Spinal cord (tissue), 10 donors: ENCODE measurements around the gene DTNBP1. TPM values are rescaled to one million over a fixed set of nuclear protein-coding genes. Genes with fewer than 3 reads are reported as not detected.

Experiments used
- DNase-seq, 6 donors: peaks; one replicate each; pipeline versions ENCODE4 v3.0.0 to v3.0.0-alpha.2; 2013 to 2015; ENCODE audit warnings: low spot score in 6 of 6, low read depth in 4 of 6
- H3K27ac ChIP-seq: one replicate; pipeline ENCODE4 v1.5.1; 2013; ENCODE audit warnings: low read depth, low read length, control low read depth
- H3K27me3 ChIP-seq: one replicate; pipeline ENCODE4 v1.6.1; 2013; ENCODE audit warnings: low read length; ENCODE audit not compliant: control insufficient read depth, insufficient read depth
- H3K36me3 ChIP-seq: one replicate; pipeline ENCODE4 v1.6.1; 2013; ENCODE audit warnings: low read length; ENCODE audit not compliant: control insufficient read depth, insufficient read depth
- H3K4me1 ChIP-seq: one replicate; pipeline ENCODE4 v1.6.1; 2013; ENCODE audit warnings: low read length; ENCODE audit not compliant: control insufficient read depth, insufficient read depth
- H3K4me3 ChIP-seq: one replicate; pipeline ENCODE4 v1.5.1; 2013; ENCODE audit warnings: low read depth, low read length, control low read depth
- H3K9me3 ChIP-seq: one replicate; pipeline ENCODE4 v1.6.1; 2013; ENCODE audit warnings: low read length; ENCODE audit not compliant: control insufficient read depth, insufficient read depth
- WGBS: methylation state at CpG from one replicate; pipeline ENCODE4 v1.1.5; 2013; ENCODE audit warnings: missing lambda C conversion rate; ENCODE audit not compliant: insufficient coverage; 5-methylcytosine and 5-hydroxymethylcytosine counted together
- polyA plus RNA-seq, 2 donors: library from polyadenylated mRNA; unstranded; fragments of 120-200 nt; gene quantifications; one replicate each; pipeline ENCODE4 v1.2.1, GENCODE V29; 2013; ENCODE audit not compliant: insufficient read length in 2 of 2
- total RNA-seq, 2 donors: library from RNA; depleted of rRNA in 1 of 2; stranded (reverse); fragments of 120-200 nt in 1 of 2; fragments of >200 nt in 1 of 2; gene quantifications; one replicate each; pipeline versions ENCODE4 v1.2.3 to v1.2.4, GENCODE V29; 2013 to 2014
- donor health status: healthy.

The DTNBP1 gene
- total and polyA plus RNA-seq, 4 donors = 12.7 to 47.9 (median 33.8) TPM

- no peak overlapping the region for H3K27ac ChIP-seq
- 69% methylated on average over 4 of the region's 5 CpGs for WGBS
- H3K27me3 ChIP-seq = no peaks in the 10 kb centered on the region
- H3K9me3 ChIP-seq = no peaks in the 10 kb centered on the region
- no peak for DNase-seq
- no peaks in the 10 kb centered on the region for H3K36me3 ChIP-seq
- peaks cover 5% of the 10 kb centered on the region for H3K4me1 ChIP-seq
- H3K4me3 ChIP-seq = no peak overlapping the region
Measured at GRCh38 chr6:15689586-15690482, 27.0 kb upstream of the DTNBP1 start.

GRCh38 chr6:15685619-15686018, 22.8 kb upstream of the DTNBP1 start:
- Histone ChIP-seq H3K27ac (no peak overlapping the region), H3K4me1 (no peaks in the 10 kb centered on the region), H3K27me3 (no peaks in the 10 kb centered on the region), H3K9me3 (no peaks in the 10 kb centered on the region), H3K4me3 (no peak overlapping the region), H3K36me3 (no peaks in the 10 kb centered on the region)
- no peak for DNase-seq

- H3K9me3 ChIP-seq = no peaks in the 10 kb centered on the region
- no peaks in the 10 kb centered on the region for H3K4me1 ChIP-seq
- peak in 1 of 6 donors; percentile 22 for DNase-seq
- no peaks in the 10 kb centered on the region for H3K36me3 ChIP-seq
- no peaks in the 10 kb centered on the region for H3K27me3 ChIP-seq
- 80% methylated on average over 4 of the region's 7 CpGs for WGBS
- no peak overlapping the region for H3K27ac ChIP-seq
- H3K4me3 ChIP-seq = no peak overlapping the region
Measured at GRCh38 chr6:15682965-15683822, 20.4 kb upstream of the DTNBP1 start.

GRCh38 chr6:15681946-15682345, 19.1 kb upstream of the DTNBP1 start:
- H3K27ac ChIP-seq = no peak overlapping the region
- no peaks in the 10 kb centered on the region for H3K36me3 ChIP-seq
- H3K9me3 ChIP-seq = no peaks in the 10 kb centered on the region
- no peak overlapping the region for H3K4me3 ChIP-seq
- no peaks in the 10 kb centered on the region for H3K27me3 ChIP-seq
- H3K4me1 ChIP-seq = no peaks in the 10 kb centered on the region
- DNase-seq = no peak
- no CpG with 5 or more reads among the region's 1 CpG for WGBS

DNA sequence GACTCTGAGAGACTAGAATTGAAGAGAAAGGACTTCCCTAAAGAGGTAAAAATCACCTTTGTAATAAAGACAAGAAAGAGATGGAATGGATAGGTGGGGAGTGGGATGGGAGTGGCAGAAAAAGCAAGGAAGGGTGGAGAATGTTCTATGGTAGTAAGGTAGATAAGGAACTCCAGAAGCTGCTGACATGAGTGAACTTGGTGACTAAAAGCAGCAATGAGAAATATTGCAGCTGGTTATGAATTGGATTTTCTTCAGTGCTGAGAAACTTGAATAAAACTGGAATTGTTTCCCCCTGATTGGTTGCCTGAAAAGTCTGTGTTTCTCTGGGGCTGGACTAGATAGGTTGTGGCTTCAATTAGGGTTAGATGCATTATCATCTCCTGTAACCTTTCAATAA, 15.7 kb upstream of the DTNBP1 start:
- H3K36me3 ChIP-seq = no peaks in the 10 kb centered on the region
- H3K9me3 ChIP-seq = no peaks in the 10 kb centered on the region
- DNase-seq = no peak
- H3K27ac ChIP-seq = no peak overlapping the region
- H3K4me1 ChIP-seq = peaks cover 5% of the 10 kb centered on the region
- H3K27me3 ChIP-seq = no peaks in the 10 kb centered on the region
- H3K4me3 ChIP-seq = no peak overlapping the region

DNA sequence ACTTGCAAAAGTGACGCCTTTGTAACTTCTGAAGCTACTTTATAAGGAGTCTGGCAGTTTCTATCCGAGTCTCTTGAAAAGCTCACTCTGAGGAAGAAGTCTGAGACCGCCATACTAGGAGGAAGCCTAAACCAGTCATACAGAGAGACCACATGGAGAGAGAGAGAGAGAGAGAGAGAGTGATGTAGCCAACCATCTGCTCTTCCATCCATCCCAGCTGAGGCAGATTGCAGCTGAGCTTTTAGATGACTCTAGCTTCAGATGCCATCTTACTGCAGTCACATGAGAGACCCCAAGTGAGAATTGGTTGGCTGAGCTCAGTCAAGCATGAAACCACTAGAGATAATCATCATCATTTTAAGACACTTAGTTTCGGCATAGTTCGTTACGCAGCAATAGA, 15.0 kb upstream of the DTNBP1 start:
- Histone ChIP-seq H3K36me3 (no peaks in the 10 kb centered on the region), H3K27ac (no peak overlapping the region), H3K4me3 (no peak overlapping the region), H3K4me1 (peaks cover 5% of the 10 kb centered on the region), H3K27me3 (no peaks in the 10 kb centered on the region), H3K9me3 (no peaks in the 10 kb centered on the region)
- no peak for DNase-seq
- WGBS = 80% methylated on average over 1 of the region's 6 CpGs

DNA sequence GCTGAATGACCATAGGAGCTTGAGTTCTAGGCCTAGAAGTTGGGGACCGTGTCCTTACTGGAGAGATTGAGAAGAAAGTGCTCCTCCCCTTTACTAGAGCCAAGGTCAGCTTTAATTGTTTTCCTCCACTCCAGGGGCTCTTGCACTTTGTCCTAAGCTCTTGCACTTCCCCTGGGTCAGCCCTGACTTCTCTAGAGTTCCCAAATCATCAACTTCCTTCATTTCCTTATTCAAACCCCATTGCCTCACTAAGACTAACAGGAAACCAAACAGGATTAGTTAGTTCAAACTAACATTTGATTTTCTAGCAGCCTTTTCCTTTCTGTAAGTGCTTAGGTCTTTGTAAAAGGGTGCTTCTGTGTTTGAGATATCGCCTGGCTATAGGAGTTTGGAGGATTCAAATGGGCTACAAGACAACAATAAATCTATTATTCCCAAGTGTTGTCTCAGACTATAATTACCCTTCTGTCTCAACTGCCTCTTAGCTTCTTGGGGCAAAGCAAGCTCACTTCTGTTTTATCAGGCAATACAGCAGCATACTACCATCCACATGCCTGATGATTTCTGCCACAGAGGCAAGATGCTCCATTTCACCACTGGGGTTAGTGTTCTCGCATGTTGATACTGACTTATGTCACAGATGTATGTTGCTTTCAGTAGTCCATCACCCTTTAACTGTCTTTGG, 12.8 kb upstream of the DTNBP1 start:
- DNase-seq = peak in 1 of 6 donors; percentile 16
- Histone ChIP-seq H3K4me3 (no peak overlapping the region), H3K9me3 (no peaks in the 10 kb centered on the region), H3K36me3 (no peaks in the 10 kb centered on the region), H3K27me3 (peaks cover 2% of the 10 kb centered on the region), H3K27ac (no peak overlapping the region), H3K4me1 (peaks cover 5% of the 10 kb centered on the region)
- WGBS = 86% methylated on average over 1 of the region's 3 CpGs

DNA sequence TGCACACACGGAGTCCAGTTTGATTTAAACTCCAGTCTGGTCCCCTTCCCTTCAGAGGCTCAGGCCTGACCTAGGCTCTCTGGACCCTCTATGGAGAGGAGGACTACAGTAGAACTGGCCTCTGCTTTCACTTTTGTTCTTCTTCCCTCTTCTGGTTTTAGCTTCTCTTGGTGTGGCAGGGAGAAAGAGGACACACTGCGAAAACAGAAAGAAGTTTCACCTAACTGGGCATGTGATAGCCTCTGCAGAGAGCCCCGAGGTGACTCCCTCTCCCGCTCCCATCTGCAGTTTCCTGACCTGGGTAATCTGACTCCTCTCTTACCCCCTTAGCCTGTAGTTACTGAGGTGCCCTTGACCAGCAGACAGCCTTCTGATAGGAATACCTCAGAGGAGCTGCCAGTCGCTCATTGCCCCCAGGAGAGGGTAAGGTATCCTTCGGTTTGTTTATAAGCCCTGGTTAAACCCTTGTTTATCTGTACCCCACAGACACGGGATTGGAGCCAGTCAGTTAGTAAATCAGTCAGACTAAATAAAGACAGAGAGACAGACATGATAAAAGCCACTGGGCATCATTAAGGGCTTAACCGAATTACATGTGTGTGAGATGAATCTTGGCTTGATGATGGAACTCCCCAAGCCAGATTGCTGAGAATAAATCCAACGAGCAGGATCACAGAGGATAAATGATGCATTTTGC, 12.0 kb upstream of the DTNBP1 start:
- H3K27me3 ChIP-seq = peaks cover 5% of the 10 kb centered on the region
- 67% methylated on average over 3 of the region's 9 CpGs for WGBS
- no peaks in the 10 kb centered on the region for H3K36me3 ChIP-seq
- H3K9me3 ChIP-seq = no peaks in the 10 kb centered on the region
- no peak overlapping the region for H3K27ac ChIP-seq
- DNase-seq = no peak
- no peak overlapping the region for H3K4me3 ChIP-seq
- peaks cover 5% of the 10 kb centered on the region for H3K4me1 ChIP-seq

GRCh38 chr6:15673666-15674065, 10.8 kb upstream of the DTNBP1 start:
- peak in 2 of 6 donors; percentile 45 to 76 for DNase-seq

More at GRCh38 chr6:15673666-15674065, 10.8 kb upstream of the DTNBP1 start:
- 52% methylated on average over 2 of the region's 3 CpGs for WGBS
- Histone ChIP-seq H3K27me3 (peaks cover 11% of the 10 kb centered on the region), H3K4me1 (peaks cover 5% of the 10 kb centered on the region), H3K36me3 (no peaks in the 10 kb centered on the region), H3K4me3 (no peak overlapping the region), H3K9me3 (no peaks in the 10 kb centered on the region), H3K27ac (no peak overlapping the region)
